Smooth muscle cell (in vitro differentiated cells): ENCODE results near the gene CTAG1A. TPM values are rescaled to one million over a fixed set of nuclear protein-coding genes. Genes with fewer than 3 reads are reported as not detected.
A peak's percentile ranks its signal among the peaks of the same experiment; 100 is the strongest.

ENCODE experiments used
- DNase-seq: peaks from one replicate; lab custom pipeline; 2025; ENCODE audit not compliant: unreplicated experiment; lab: John Stamatoyannopoulos, UW
- H2AFZ ChIP-seq: fragments of 200-600 bp; sonication (generic); 2 replicates; pipeline ENCODE4 v1.6.0; 2016; ENCODE audit warnings: antibody characterized with exemption, low read depth, mild to moderate bottlenecking
- H3F3A ChIP-seq: fragments of 200-600 bp; sonication (generic); 2 replicates; pipeline ENCODE4 v1.6.0; 2017; ENCODE audit warnings: antibody characterized with exemption, low read depth
- H3K27ac ChIP-seq: fragments of 200-600 bp; sonication (generic); 2 replicates; pipeline ENCODE4 v1.5.1; 2016; ENCODE audit warnings: low read depth, mild to moderate bottlenecking
- H3K27me3 ChIP-seq: fragments of 200-600 bp; sonication (generic); 2 replicates; pipeline ENCODE4 v1.6.1; 2016; ENCODE audit warnings: low read depth, mild to moderate bottlenecking
- H3K36me3 ChIP-seq: fragments of 200-600 bp; sonication (generic); 2 replicates; pipeline ENCODE4 v1.5.1; 2016; ENCODE audit warnings: low read depth
- H3K4me1 ChIP-seq: fragments of 200-600 bp; sonication (generic); 2 replicates; pipeline ENCODE4 v1.5.1; 2016; ENCODE audit warnings: low read depth
- H3K4me2 ChIP-seq: fragments of 200-600 bp; sonication (generic); 2 replicates; pipeline ENCODE4 v1.6.0; 2016; ENCODE audit warnings: mild to moderate bottlenecking
- H3K4me3 ChIP-seq: fragments of 200-600 bp; sonication (generic); 2 replicates; pipeline ENCODE4 v1.5.1; 2016; ENCODE audit warnings: mild to moderate bottlenecking
- H3K79me2 ChIP-seq: fragments of 200-600 bp; sonication (generic); 2 replicates; pipeline ENCODE4 v1.6.0; 2016; ENCODE audit warnings: low read depth, mild to moderate bottlenecking
- H3K9ac ChIP-seq: fragments of 200-600 bp; sonication (generic); 2 replicates; pipeline ENCODE4 v1.6.0; 2016; ENCODE audit warnings: low read depth
- H3K9me3 ChIP-seq: fragments of 200-600 bp; sonication (generic); replicated peaks from 2 replicates; pipeline ENCODE4 v1.5.1; 2016; ENCODE audit warnings: low read depth
- H4K20me1 ChIP-seq: fragments of 200-600 bp; sonication (generic); 2 replicates; pipeline ENCODE4 v1.6.0; 2016; ENCODE audit warnings: low read depth
- WGBS: methylation state at CpG from one replicate; pipeline ENCODE4 v1.1.7; 2016; ENCODE audit warnings: low lambda C conversion rate; 5-methylcytosine and 5-hydroxymethylcytosine counted together
- polyA plus RNA-seq: library from polyadenylated mRNA; unstranded; fragments of >200 nt; fragmentation: Nextera tagmentation; extraction: Ambion mirVana; gene quantifications from 2 replicates; pipeline ENCODE4 v1.2.1, GENCODE V29; 2016
- total RNA-seq: library from RNA; depleted of rRNA; stranded (reverse); fragments of >200 nt; gene quantifications from 2 replicates; pipeline ENCODE4 v1.2.3, GENCODE V29; 2014
- TF ChIP-seq, protein P1 (sequence below): fragments of 200-600 bp; sonication (generic); IDR thresholded peaks from 2 replicates; pipeline ENCODE4 v1.5.1; 2017; ENCODE audit warnings: borderline replicate concordance, mild to moderate bottlenecking, antibody characterized with exemption; ENCODE audit not compliant: insufficient read depth, poor library complexity, severe bottlenecking

CTAG1A gene
- total and polyA plus RNA-seq, 2 experiments from 2014 or later = not detected

DNA sequence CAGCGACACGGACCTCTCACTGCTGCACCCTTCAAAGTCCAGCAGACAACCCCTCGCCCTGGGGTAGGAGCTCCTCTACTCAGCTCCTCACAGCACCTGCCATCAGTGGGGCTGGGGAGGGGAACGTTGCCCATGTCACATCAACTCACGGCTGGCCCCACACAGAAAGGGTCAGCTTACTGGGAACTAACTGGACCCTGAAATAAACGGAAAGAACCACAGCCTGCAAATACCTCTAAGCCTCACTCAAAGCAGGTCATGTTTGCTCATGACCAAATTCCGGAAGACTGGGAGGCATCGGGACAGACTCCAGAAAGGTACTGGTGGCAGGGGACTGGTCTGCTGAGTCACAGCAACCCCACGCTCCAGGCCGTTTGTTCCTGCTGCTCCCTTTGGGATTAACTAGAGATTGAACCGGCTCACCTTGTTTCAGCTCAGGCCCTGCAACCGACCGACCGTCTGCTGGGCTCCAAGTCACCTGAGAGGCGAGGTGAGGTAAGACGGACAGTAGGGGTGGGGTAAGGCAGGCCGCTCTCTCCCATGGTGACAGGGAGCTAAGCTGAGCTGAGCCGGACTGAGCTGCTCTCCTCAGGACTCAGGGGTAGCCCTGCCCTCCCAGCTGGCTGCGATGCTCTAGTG lies 43.9 kb upstream of the CTAG1A start:
- Histone ChIP-seq H3K36me3 (no peaks in the 10 kb centered on the region), H3K9me3 (no peaks in the 10 kb centered on the region), H3F3A (no peaks in the 10 kb centered on the region), H4K20me1 (no peaks in the 10 kb centered on the region), H2AFZ (no peak overlapping the region), H3K27me3 (no peaks in the 10 kb centered on the region), H3K9ac (peak overlapping the region; percentile 50), H3K4me2 (peak overlapping the region; percentile 48), H3K27ac (peak overlapping the region; percentile 79), H3K4me1 (no peaks in the 10 kb centered on the region), H3K79me2 (peaks cover 5% of the 10 kb centered on the region), H3K4me3 (no peak overlapping the region)
- DNase-seq = no peak
- 81% methylated on average over 19 of the region's 19 CpGs for WGBS
- TF ChIP-seq, protein P1, sequence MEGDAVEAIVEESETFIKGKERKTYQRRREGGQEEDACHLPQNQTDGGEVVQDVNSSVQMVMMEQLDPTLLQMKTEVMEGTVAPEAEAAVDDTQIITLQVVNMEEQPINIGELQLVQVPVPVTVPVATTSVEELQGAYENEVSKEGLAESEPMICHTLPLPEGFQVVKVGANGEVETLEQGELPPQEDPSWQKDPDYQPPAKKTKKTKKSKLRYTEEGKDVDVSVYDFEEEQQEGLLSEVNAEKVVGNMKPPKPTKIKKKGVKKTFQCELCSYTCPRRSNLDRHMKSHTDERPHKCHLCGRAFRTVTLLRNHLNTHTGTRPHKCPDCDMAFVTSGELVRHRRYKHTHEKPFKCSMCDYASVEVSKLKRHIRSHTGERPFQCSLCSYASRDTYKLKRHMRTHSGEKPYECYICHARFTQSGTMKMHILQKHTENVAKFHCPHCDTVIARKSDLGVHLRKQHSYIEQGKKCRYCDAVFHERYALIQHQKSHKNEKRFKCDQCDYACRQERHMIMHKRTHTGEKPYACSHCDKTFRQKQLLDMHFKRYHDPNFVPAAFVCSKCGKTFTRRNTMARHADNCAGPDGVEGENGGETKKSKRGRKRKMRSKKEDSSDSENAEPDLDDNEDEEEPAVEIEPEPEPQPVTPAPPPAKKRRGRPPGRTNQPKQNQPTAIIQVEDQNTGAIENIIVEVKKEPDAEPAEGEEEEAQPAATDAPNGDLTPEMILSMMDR = no peak

DNA sequence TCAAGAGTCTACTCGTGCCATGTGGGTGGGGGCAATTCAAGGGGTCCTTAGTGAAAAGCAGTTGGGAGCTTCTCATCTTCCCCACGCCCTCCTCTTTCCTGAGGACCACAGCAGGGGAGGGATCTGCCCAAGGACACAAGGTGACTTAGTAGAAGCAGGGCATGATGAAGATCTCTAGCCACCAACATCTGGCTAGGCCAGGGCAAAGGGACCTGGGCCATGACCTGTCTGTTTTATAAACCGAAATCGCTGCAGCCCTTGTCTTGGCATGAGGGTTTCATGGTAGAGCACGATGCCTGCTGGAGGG lies 43.4 kb upstream of the CTAG1A start:
- H4K20me1 ChIP-seq = no peaks in the 10 kb centered on the region
- H3K4me2 ChIP-seq = peak overlapping the region; percentile 48
- no peaks in the 10 kb centered on the region for H3K4me1 ChIP-seq
- peak overlapping the region; percentile 50 for H3K9ac ChIP-seq
- no peaks in the 10 kb centered on the region for H3K36me3 ChIP-seq
- peak overlapping the region; percentile 79 for H3K27ac ChIP-seq
- no peaks in the 10 kb centered on the region for H3F3A ChIP-seq
- no peaks in the 10 kb centered on the region for H3K27me3 ChIP-seq
- 79% methylated on average over 5 of the region's 5 CpGs for WGBS
- H3K9me3 ChIP-seq = no peaks in the 10 kb centered on the region
- TF ChIP-seq, protein P1 = no peak
- H3K4me3 ChIP-seq = no peak overlapping the region
- H3K79me2 ChIP-seq = peaks cover 10% of the 10 kb centered on the region
- H2AFZ ChIP-seq = no peak overlapping the region
- DNase-seq = no peak

DNA sequence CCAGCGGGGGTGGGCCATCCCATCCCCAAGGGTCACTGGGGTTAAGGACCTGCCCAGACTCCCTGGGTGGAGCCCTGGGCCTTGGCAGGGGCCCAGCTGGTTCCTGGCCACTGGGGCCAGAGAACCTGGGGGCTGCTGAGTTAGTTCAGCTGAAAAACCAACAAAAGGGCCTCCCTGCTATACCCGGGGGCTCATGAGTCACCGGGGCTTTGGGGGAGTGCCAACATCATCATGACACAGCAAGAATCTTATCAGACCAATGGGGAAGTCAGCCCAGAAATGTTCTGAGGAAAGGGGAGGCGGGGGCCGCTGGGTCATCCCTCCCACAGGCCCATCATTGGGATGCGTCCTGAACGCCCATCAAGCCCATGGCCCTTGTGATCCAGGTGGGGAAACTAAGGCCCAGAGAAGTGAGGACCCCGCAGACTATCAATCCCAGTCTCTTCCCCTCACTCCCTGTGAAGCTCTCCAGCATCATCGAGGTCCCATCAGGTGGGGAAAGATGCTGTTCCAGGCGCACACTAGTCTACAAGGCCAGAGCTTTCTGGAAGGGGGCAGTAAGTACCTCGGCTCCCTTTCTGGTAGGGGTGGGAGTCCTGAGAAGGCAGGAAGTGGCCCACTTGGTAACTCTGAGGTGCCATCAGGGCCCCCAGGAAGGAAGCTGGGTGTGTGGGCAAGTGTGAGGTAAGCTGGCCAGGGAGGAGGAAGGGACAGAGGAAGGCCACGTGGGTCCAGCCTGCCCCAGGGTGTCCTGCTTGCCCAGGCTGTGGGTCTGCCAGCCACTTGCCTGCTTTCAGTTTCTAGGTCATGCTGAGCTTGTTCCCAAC lies 42.8 kb upstream of the CTAG1A start:
- TF ChIP-seq, protein P1 = no peak
- peak; percentile 17 for DNase-seq
- Histone ChIP-seq H3K27me3 (no peaks in the 10 kb centered on the region), H3K4me2 (peak overlapping the region; percentile 48), H3K4me3 (no peak overlapping the region), H3K79me2 (peaks cover 10% of the 10 kb centered on the region), H4K20me1 (no peaks in the 10 kb centered on the region), H3K9ac (peak overlapping the region; percentile 64), H3F3A (no peaks in the 10 kb centered on the region), H2AFZ (no peak overlapping the region), H3K27ac (peak overlapping the region; percentile 79), H3K9me3 (no peaks in the 10 kb centered on the region), H3K36me3 (no peaks in the 10 kb centered on the region), H3K4me1 (no peaks in the 10 kb centered on the region)
- WGBS = 58% methylated on average over 11 of the region's 12 CpGs
